HG02840 (cell line): Measurements from ENCODE around the gene CENPS.
"Not testable (repeated sequence)": the region's sequence is repeated elsewhere in the genome, so short reads cannot be mapped to it uniquely, and the experiment has no call there.

Experiments used
- ATAC-seq: cut with Tn5 transposase; IDR thresholded peaks from one replicate; pipeline ENCODE4 v1.9.1; 2021; ENCODE audit warnings: mild to moderate bottlenecking, moderate library complexity, moderate number of reproducible peaks; ENCODE audit not compliant: unreplicated experiment, low FRiP score

Gene CENPS

GRCh38 chr1:10430216-10431069 is at the start of gene CENPS:
CENPS (plus strand) TSS chr1:10430433; CDS start chr1:10430518, 85 bp downstream.
- ATAC-seq, result peak; percentile 78

- ATAC-seq, result no peak
These were observed 49.5 kb upstream of the CENPS start for GRCh38 chr1:10380594-10381275.

GRCh38 chr1:10383630-10384029 is 46.6 kb upstream of the CENPS start:
- ATAC-seq, result no peak

GRCh38 chr1:10384219-10384618 is 46.0 kb upstream of the CENPS start:
- ATAC-seq, result no peak

- ATAC-seq, result no peak
These were observed 43.2 kb upstream of the CENPS start for GRCh38 chr1:10386761-10387676.

- ATAC-seq, result no peak
These were observed 42.4 kb upstream of the CENPS start for GRCh38 chr1:10387677-10388386.

GRCh38 chr1:10388387-10388715 is 41.9 kb upstream of the CENPS start:
- ATAC-seq, result no peak

GRCh38 chr1:10389271-10389973 is 40.8 kb upstream of the CENPS start:
- ATAC-seq, result no peak

- ATAC-seq, result no peak
These were observed 33.4 kb upstream of the CENPS start for GRCh38 chr1:10396870-10397269.

- no peak for ATAC-seq
These were observed 31.9 kb upstream of the CENPS start for GRCh38 chr1:10398278-10398733.

- ATAC-seq, result peak; percentile 94
These were observed 31.3 kb upstream of the CENPS start, which contains the start of gene PGD for GRCh38 chr1:10398734-10399443. PGD (plus strand) TSS chr1:10399064; CDS start chr1:10399118, 54 bp downstream.

GRCh38 chr1:10399444-10399941 is 30.7 kb upstream of the CENPS start:
- no peak for ATAC-seq

GRCh38 chr1:10400013-10400412 is 30.2 kb upstream of the CENPS start:
- ATAC-seq, result no peak

- ATAC-seq, result no peak
These were observed 29.0 kb upstream of the CENPS start for GRCh38 chr1:10401281-10401680.

- no peak for ATAC-seq
These were observed 27.4 kb upstream of the CENPS start for GRCh38 chr1:10402729-10403274.

- no peak for ATAC-seq
These were observed 23.0 kb upstream of the CENPS start for GRCh38 chr1:10407201-10407600.

GRCh38 chr1:10415211-10415930 is 14.9 kb upstream of the CENPS start:
- no peak for ATAC-seq

- ATAC-seq, result not testable (repeated sequence)
These were observed 14.3 kb upstream of the CENPS start for GRCh38 chr1:10415967-10416366.
